Activated CD8-positive, alpha-beta memory T cell treated with anti-CD3 and anti-CD28 coated beads, Interleukin-2, amount 50 U/mL, for 48 hours (primary cell): ENCODE results near the gene PDXK.

Source experiments
- DNase-seq: peaks from one replicate; pipeline ENCODE4 v3.0.0-alpha.2; 2020

PDXK gene

GRCh38 chr21:43726686-43727518, 8.0 kb downstream of the PDXK start:
- DNase-seq = no peak

GRCh38 chr21:43727519-43728153, 8.7 kb downstream of the PDXK start:
- no peak for DNase-seq

- DNase-seq = no peak
These were observed 9.2 kb downstream of the PDXK start for GRCh38 chr21:43728154-43728466.

- peak; percentile 91 for DNase-seq
These were observed 9.8 kb downstream of the PDXK start for GRCh38 chr21:43728467-43729390.

- no peak for DNase-seq
These were observed 12.5 kb downstream of the PDXK start for GRCh38 chr21:43731476-43731875.

GRCh38 chr21:43731891-43732711, 13.2 kb downstream of the PDXK start:
- DNase-seq = no peak

GRCh38 chr21:43733060-43733459, 14.1 kb downstream of the PDXK start:
- no peak for DNase-seq

GRCh38 chr21:43733529-43734071, 14.7 kb downstream of the PDXK start:
- peak; percentile 74 for DNase-seq

- peak; percentile 63 for DNase-seq
These were observed 15.4 kb downstream of the PDXK start for GRCh38 chr21:43734131-43734927.

- DNase-seq = no peak
These were observed 15.9 kb downstream of the PDXK start for GRCh38 chr21:43734928-43735229.

GRCh38 chr21:43735236-43736091, 16.5 kb downstream of the PDXK start:
- no peak for DNase-seq

GRCh38 chr21:43736224-43736883, 17.4 kb downstream of the PDXK start:
- DNase-seq = no peak

- DNase-seq = no peak
These were observed 18.4 kb downstream of the PDXK start for GRCh38 chr21:43737158-43737950.

GRCh38 chr21:43739621-43740435, 20.9 kb downstream of the PDXK start:
- DNase-seq = no peak

- DNase-seq = no peak
These were observed 21.7 kb downstream of the PDXK start for GRCh38 chr21:43740497-43741156.

- no peak for DNase-seq
These were observed 22.6 kb downstream of the PDXK start for GRCh38 chr21:43741423-43742096.

GRCh38 chr21:43743947-43744346, 25.0 kb downstream of the PDXK start:
- DNase-seq = no peak
